NCI-H748 (cell line): Measurements from ENCODE around the gene MUC2.
"Not testable (repeated sequence)": the region's sequence is repeated elsewhere in the genome, so short reads cannot be mapped to it uniquely, and the experiment has no call there.

Experiments
- DNase-seq: peaks from one replicate; lab custom pipeline; 2025; ENCODE audit not compliant: unreplicated experiment; lab: John Stamatoyannopoulos, UW

MUC2 gene

DNA sequence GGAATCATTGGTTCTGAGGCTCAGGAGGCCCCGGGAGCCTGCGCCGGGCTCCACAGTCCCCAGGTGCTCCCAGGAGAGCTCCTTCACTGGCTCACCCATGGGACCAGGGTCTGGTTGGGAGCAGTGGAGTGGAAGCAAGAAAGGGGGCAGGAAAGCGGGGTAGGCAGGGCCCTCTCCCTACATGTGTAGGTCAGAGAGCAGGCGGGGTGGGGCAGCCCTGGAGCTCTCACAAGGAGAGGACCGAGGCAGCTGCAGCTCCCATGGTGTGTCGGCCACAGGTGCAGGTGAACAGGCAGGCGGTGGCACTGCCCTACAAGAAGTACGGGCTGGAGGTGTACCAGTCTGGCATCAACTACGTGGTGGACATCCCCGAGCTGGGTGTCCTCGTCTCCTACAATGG, 28.3 kb downstream of the MUC2 start:
- DNase-seq = no peak

DNA sequence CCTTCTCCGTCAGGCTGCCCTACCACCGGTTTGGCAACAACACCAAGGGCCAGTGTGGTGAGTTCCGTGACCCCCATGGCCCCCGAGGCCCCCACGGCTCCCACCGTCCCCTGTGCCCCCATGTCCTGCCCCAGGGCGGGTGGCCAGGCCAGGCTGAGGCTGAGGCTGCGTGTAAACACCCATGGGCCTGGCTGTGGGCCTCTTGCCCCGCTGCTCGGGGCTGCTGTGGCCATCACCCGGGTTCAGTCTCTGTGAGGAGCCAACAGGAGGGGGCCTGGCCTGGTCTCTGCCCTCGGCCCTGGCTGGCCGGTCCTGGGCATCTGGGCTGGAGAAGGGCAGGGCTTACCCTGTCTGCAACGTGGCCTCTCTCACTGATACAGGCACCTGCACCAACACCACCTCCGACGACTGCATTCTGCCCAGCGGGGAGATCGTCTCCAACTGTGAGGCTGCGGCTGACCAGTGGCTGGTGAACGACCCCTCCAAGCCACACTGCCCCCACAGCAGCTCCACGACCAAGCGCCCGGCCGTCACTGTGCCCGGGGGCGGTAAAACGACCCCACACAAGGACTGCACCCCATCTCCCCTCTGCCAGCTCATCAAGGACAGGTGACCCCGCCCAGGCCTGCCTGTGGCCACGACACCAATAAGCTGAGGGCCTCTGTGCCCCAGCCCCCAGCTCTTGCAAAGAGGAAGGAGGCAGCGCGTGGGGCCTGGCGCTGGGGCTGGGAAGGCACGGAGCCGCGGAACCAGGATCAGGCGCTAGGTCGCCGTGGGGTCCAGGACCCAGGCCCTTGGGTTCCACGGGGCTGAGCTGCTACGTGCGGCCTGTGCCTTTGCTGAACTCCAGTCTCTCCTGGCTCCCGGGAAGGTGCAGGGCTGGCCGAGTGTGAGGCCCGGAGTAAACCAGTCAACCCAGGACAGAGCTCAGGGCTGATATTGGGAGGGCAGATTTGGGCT, 29.0 kb downstream of the MUC2 start:
- DNase-seq = no peak

DNA sequence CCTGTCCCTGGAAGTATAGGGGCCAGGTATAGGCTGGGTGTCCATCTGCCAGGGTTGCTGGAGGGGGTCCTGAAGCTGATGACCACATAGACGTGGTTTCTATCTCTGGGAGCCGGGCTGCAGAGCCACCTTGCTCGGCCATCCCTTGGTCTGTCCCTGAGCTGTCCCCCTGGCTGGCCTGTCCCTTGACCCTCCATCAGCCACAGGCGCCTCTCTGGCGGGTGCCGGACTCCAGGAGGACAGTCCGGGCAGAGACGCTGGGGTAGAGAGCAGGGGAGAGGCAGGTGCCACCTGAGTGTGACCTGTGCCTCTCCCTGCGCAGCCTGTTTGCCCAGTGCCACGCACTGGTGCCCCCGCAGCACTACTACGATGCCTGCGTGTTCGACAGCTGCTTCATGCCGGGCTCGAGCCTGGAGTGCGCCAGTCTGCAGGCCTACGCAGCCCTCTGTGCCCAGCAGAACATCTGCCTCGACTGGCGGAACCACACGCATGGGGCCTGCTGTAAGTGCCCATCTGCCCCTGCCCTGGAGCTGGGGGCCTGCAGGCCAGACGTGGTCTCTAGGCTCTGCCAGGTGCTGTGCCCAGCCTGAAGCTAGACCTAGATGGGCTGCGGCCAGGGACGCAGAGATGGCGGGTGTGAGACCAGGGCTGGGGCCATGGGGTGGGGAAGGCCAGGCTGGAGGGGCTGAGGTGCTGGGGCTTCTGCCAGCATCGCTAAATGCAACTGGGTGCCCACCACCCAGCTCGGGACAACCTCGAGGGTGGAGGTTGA, 29.9 kb downstream of the MUC2 start:
- DNase-seq = no peak

DNA sequence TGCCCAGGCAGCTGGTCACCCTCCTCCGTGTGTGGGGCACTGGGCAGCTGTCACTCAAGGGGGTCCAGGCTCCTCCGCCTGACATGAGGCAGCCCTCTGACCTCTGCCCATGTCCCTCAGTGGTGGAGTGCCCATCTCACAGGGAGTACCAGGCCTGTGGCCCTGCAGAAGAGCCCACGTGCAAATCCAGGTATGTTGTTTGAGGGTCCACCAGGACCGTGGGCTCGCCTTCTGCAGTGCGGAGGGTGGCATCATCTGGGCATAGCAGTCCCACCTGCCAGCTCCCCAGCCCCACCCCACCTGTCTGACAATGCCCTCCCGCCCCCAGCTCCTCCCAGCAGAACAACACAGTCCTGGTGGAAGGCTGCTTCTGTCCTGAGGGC, 30.5 kb downstream of the MUC2 start:
- no peak for DNase-seq

DNA sequence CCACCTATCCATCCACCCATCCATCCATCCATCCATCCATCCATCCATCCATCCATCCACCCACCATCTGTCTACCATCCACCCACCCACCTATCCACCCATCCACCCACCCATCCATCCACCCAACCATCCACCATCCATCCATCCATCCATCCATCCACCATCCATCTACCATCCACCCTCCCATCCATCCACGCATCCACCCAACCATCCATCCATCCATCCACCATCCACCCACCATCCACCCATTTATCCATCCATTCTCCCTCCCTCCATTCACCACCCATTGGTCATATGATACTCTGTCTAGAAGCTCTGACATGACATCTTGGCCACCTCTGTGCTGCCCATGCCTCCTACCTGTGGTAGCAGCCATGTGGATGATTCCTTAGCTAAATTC, 31.7 kb downstream of the MUC2 start:
- DNase-seq = no peak

DNA sequence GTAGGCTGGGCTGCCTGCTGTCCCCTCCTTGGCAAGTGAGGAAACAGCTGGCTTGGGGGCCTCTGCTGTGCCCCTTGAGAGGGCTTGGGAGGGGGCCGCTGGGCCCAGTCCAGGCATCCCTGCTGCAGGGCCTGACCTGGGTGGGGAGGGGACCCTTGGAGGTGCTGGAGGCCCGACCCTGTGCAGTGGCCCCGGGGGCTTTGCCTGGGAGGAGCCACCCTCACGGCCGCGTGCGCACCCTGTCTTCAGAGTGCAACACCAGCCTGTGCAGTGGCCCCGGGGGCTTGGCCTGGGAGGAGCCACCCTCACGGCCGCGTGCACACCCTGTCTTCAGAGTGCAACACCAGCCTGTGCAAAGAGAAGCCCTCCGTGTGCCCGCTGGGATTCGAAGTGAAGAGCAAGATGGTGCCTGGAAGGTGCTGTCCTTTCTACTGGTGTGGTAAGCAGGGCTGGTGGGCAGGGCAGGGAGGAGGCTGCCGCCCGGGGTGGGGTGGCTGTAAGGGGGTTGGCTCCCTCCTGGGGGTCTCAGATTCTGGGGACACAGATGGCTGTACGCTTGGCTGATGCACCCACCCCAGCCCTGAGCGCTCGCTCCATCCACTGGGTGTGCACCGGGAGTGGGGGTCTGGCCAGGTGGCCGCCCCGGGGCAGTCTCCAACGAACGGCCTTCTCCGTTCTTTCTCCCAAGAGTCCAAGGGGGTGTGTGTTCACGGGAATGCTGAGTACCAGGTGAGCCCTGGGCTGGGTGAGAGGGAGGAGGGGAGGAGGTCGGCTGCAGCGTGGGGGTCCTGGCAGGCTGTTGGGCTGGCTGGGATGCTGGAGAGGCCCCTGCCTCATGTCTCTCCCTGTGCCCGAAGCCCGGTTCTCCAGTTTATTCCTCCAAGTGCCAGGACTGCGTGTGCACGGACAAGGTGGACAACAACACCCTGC, 32.9 kb downstream of the MUC2 start:
- no peak for DNase-seq

DNA sequence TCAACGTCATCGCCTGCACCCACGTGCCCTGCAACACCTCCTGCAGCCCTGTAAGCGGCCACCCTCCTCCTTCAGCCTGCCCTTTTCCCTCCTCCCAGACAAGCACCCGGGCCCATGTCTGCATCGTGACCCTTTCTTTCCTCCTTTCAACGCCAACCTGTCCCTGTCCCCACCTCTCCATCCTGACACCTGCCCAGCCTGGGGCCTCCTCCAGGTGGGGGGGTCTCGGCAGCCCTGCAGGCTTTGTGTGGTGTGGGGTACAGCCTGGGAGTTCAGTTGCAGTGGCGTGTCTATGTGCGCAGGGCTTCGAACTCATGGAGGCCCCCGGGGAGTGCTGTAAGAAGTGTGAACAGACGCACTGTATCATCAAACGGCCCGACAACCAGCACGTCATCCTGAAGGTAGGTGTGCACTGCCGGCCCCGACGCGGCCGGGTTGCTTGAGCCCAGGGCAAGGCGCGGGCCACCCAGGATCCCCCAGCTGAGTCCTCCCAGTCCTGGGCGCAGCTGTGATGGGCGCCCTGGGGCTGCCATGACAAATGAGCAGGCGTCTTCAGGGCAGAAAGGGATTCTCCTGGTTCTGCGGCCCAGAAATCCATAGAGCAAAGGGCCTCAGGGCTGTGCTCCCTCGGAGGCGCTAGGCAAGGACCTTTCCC, 33.7 kb downstream of the MUC2 start:
- no peak for DNase-seq

DNA sequence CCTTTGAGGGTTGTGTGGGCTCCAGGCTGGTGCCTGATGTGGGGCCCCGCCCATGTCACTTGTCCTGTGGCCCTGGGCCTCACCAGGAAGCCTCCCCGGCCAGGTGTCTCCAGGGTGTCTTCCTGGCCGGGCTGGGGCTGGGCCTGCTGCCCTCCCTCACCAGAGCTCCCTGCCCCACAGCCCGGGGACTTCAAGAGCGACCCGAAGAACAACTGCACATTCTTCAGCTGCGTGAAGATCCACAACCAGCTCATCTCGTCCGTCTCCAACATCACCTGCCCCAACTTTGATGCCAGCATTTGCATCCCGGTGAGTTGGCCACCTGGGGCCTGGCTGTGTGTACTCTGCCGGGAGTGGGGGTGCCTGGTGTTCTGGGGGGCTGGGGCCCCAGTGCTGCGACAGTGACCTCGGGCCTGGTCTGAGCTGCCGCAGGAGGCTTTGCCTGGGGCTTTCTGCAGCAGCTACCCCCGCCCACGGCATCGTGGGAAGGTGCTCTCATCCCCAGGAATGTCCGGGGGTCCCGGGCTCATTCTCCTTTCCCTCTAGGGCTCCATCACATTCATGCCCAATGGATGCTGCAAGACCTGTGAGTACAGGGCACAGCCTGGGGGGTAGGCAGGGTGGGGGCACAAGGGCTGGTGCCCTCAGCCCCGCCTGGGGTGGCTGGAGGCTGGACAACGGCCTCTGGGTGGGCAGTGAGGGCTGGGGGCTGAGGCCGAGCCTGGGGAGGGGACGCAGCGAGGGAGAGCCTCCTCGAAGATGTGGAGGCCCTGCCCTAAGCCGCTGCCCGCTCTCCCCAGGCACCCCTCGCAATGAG, 34.6 kb downstream of the MUC2 start:
- no peak for DNase-seq

DNA sequence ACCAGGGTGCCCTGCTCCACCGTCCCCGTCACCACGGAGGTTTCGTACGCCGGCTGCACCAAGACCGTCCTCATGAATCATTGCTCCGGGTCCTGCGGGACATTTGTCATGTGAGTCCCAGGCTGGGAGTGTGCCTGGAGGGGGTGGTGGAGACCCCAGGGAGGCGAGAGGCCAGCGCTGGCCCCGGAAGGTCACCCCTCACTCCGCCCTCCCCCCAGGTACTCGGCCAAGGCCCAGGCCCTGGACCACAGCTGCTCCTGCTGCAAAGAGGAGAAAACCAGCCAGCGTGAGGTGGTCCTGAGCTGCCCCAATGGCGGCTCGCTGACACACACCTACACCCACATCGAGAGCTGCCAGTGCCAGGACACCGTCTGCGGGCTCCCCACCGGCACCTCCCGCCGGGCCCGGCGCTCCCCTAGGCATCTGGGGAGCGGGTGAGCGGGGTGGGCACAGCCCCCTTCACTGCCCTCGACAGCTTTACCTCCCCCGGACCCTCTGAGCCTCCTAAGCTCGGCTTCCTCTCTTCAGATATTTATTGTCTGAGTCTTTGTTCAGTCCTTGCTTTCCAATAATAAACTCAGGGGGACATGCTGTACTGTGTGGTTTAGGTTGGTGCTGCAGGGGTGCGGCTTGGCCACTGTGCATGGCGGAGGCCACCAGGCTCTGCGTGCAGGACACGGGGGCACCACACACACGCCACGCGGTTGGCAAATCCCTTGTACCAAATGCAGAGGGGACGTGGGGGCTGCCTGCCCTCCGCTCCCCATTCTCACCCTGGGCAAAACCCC, 35.4 kb downstream of the MUC2 start:
- no peak for DNase-seq

DNA sequence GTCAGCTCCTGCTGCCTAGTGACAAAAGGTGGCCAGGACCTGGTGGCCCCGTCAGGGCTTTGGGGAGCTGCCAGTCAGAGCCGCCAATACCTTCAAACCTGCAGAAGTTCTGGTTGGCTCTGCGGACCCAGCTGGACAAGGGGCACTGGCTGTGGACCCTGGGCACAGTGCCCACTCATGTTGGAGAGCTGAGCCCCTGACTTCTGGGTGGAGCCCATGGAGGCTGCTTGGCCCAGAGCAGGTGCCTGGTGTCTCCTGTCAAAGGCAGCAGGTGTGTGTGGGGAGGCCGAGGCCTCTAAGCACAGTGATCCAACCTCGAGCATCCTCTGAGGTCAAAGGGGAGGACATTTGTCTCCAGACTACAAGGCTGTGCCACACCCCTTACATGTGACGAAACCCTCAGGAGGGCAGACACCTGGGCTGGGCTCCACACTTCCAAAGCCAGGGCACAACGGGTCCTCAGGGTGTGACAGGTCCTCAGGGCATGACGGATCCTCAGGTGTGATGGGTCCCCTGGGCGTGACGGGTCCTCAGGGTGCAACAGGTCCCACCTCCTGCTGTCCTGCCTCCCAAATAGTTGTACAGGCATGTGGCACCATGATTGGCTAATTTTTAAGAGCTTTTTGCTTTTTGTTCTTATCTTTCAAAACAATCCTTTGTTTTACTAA, 37.0 kb downstream of the MUC2 start:
- DNase-seq = no peak

DNA sequence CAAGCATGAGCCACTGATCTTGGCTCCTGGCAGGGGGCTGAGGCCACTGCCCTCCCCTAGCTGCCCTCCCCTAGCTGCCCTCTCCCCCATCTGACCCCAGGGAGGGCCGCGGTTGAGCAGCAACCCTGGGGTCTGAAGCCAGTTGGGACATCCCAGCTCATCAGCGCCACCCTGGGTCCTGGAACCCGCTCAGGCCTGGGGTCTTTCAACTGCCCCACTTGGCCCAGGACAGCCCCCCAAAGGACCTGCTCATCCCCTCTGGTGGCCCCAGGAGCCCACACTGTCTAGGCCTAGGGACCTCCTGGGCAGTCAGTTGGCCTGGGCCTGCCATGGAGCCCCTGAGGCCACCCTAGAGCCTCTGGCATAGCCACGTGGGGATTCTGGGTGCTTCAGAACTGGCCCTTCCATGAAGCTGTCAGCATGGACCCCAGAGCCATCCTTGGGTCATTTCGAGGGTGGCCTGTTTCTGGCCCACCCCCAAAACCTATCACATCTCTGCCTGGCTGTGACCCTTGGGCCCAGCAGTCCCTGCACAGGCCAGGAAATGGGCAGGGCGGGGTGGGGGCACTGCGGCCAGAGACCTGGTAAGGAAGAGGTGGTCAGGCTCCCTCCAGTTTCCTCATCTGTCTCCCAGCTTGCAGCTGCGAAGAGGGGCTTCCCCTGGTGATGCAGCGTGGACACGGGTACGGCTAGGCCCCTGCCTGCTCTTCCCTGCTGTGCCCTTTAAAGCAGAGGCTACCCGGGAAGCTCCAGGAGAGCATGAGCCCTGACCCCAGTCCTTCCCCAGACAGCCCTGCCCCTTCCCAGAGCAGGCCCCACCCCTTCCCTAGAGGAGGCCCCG, 37.9 kb downstream of the MUC2 start:
- no peak for DNase-seq

DNA sequence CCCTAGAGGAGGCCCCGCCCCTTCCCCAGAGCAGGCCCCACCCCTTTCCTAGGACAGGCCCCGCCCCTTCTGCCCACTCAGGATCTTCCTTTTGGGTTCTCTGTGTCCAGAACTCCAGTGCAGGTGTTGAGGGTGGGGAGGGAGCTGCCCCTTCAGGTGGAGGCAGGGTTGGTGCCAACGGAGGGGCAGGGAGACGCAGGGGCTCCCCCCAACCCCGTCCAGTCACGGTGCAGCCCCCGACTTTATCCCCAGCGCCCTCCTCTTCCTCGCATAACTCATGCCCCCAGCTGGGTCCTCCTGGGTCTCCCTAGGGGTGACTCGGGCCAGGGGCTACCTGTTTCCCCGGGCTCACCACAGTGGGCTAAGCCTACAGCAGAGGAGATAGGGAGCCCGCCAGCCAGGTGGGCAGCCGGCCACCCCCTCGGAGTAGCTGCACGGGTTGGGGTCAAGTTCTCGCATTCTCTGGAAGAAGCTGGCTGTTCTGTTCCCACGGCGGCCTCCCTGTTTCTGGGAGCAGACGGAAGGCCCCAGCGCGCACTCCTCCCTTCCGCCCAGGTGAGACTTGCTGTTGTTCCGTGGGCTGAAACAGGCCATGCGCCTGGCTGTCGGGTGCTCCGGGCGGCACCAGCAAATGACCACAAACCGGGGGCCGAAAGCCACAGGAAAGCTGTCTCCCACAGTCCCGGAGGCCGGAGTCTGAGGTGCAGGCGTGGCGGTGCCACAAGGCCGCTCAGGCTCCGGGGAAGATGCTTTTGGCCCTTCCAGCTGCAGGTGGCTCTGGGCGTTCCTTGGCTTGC, 38.9 kb downstream of the MUC2 start:
- no peak for DNase-seq

DNA sequence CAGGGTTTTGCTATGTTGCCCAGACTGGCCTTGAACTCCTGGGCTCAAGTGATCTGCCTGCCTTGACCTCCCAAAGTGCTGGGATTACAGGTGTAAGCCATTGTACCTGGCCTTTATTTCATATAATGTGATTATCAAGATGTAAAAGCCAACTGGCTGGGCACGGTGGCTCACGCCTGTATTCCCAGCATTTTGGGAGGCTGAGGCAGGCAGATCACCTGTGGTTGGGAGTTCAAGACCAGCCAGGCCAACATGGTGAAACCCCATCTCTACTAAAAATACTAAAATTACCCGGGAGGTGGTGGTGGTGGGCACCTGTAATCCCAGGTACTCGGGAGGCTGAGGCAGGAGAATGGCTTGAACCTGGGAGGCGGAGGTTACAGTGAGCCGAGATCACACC, 40.6 kb downstream of the MUC2 start:
- not testable (repeated sequence) for DNase-seq

DNA sequence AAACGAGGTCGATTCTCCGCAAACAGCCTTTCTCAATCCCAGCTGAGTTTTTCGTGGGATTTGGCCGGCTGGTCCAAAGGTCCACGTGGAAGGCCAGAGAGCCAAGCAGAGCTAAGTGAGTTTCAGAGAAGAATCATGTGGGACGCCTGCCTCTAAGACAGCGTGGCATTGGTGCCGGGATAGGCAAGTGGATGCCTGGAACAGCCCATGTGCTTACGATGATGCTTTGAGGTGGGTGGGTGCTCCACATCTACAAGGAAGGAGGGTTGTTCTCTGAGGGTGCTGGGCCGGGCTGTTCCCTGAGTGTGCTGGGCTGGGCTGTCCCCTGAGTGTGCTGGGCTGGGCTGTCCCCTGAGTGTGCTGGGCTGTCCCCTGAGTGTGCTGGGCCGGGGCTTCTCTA, 41.4 kb downstream of the MUC2 start:
- DNase-seq = no peak

DNA sequence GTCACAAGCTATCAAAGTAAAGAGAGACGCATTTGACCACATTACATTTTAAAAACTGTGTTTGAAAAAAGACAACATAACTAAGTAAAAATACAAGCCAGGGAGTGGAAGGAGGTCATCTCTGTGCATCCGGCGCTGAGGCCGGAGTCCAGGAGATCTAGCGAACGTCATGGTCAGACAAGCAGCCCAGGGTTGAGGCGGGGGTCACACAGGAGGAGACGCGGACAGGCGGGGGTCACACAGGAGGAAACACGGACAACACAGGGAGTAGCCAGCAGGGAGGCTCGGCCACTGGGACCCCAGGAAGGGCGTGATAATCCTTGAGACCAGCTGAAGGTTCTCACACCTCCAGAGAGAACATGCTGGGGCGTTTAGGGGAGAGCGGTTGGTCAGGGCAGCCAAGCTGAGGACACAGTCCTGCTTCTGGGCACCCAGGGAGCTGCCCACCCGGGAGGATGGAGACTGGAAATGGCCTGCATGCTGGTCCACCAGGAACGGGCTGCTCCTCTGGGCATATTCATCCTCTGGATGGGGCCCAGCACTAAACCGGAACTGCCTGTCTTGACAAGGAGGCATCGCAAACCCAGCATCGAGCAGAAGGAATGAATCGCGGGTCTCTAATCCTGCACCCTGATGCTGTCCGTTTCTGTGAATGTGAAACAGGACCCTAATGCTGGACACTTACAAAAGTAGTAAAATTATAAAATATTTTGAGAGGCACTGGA, 42.2 kb downstream of the MUC2 start:
- DNase-seq = no peak

DNA sequence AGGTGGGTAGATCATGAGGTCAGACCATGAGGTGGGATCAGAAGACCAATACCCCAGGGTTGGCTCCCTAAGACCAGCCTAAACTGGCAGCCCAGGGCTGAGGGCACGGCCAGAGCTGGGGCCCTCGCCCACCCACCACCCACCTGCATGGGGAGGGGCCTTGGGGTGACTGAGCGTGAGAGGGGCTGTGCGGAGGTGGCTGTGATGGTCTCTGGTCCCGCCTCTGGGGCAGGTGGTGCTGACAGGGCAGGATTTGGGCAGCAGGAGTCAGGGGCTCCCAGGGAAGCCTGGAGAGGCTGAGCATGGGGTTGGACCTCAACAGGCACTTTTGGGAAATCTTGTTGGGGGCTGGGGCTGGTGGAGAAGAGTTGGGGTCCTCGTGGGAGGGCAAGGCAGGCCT, 43.3 kb downstream of the MUC2 start:
- DNase-seq = no peak
